Kidney epithelial cell (primary cell): ENCODE measurements around the gene RAP2A. TPM values are rescaled to one million over a fixed set of nuclear protein-coding genes. Genes with fewer than 3 reads are reported as not detected.

ENCODE experiments used
- DNase-seq: peaks from one replicate; pipeline ENCODE4 v3.0.0-alpha.2; 2010; ENCODE audit warnings: low read depth
- H3K27me3 ChIP-seq: 2 replicates; pipeline ENCODE4 v1.6.0; 2011; ENCODE audit warnings: low read length; ENCODE audit not compliant: control insufficient read depth, insufficient read depth
- H3K36me3 ChIP-seq: 2 replicates; pipeline ENCODE4 v1.5.1; 2011; ENCODE audit warnings: low read length; ENCODE audit not compliant: control insufficient read depth, insufficient read depth
- H3K4me3 ChIP-seq: 2 replicates; pipeline ENCODE4 v1.5.1; 2011; ENCODE audit warnings: low read depth, mild to moderate bottlenecking, control low read depth, low read length
- CTCF ChIP-seq: IDR thresholded peaks from 2 replicates; pipeline ENCODE4 v1.5.1; 2011; ENCODE audit warnings: mild to moderate bottlenecking, moderate library complexity, low read length, control low read depth, inconsistent platforms; ENCODE audit not compliant: insufficient read depth, poor library complexity, severe bottlenecking
- total RNA-seq: library from RNA; depleted of rRNA; stranded (reverse); fragments of >200 nt; gene quantifications from 2 replicates; pipeline ENCODE4 v1.2.3, GENCODE V29; 2015

The RAP2A gene
- total RNA-seq, 1 donor from 2014 or later, result 18.9 TPM

GRCh38 chr13:97423300-97424045 lies 10.5 kb upstream of the RAP2A start:
- no peaks in the 10 kb centered on the region for H3K36me3 ChIP-seq

GRCh38 chr13:97425590-97425989 lies 8.4 kb upstream of the RAP2A start:
- H3K36me3 ChIP-seq, result no peaks in the 10 kb centered on the region
- TF ChIP-seq CTCF, result no peak
- H3K27me3 ChIP-seq, result no peaks in the 10 kb centered on the region
- no peak for DNase-seq
- H3K4me3 ChIP-seq, result no peak overlapping the region

More at GRCh38 chr13:97423300-97424045, 10.5 kb upstream of the RAP2A start:
- no peak overlapping the region for H3K4me3 ChIP-seq
- no peaks in the 10 kb centered on the region for H3K27me3 ChIP-seq
- DNase-seq, result no peak
- no peak for TF ChIP-seq CTCF

- Histone ChIP-seq H3K36me3 (no peaks in the 10 kb centered on the region), H3K4me3 (no peak overlapping the region), H3K27me3 (no peaks in the 10 kb centered on the region)
- no peak for DNase-seq
- no peak for TF ChIP-seq CTCF
These were observed 7.3 kb upstream of the RAP2A start for GRCh38 chr13:97426695-97427094.

GRCh38 chr13:97429681-97430081 lies 4.3 kb upstream of the RAP2A start:
- Histone ChIP-seq H3K27me3 (no peaks in the 10 kb centered on the region), H3K36me3 (no peaks in the 10 kb centered on the region), H3K4me3 (no peak overlapping the region)
- no peak for DNase-seq
- TF ChIP-seq CTCF, result no peak

GRCh38 chr13:97430296-97430695 lies 3.7 kb upstream of the RAP2A start:
- H3K4me3 ChIP-seq, result no peak overlapping the region
- H3K36me3 ChIP-seq, result no peaks in the 10 kb centered on the region
- no peaks in the 10 kb centered on the region for H3K27me3 ChIP-seq
- TF ChIP-seq CTCF, result no peak
- no peak for DNase-seq
